Panc1 (cell line): ENCODE data around the gene TUBA1B. TPM values are rescaled to one million over a fixed set of nuclear protein-coding genes. Genes with fewer than 3 reads are reported as not detected.

Source experiments
- ATAC-seq: fragments of 200-7000 bp; cut with Tn5 transposase; 2 replicates; pipeline ENCODE4 v1.9.1; 2020; ENCODE audit warnings: mild to moderate bottlenecking, moderate library complexity
- BruUV-seq: library from RNA; stranded (reverse); fragments of 400-500 nt; replicated peaks from 2 replicates; lab custom pipeline; 2021; lab: Mats Ljungman, UMichigan
- CTCF ChIA-PET: fragments of 300-600 bp; sonication (Branson Sonifier 250); formaldehyde crosslinking; loops from one replicate; lab custom pipeline; 2022; ENCODE audit warnings: antibody characterized with exemption; lab: Charles Lee
- POLR2A ChIA-PET: fragments of 300-600 bp; sonication (Branson Sonifier 250); formaldehyde crosslinking; loops from one replicate; lab custom pipeline; 2022; ENCODE audit warnings: antibody characterized with exemption; lab: Charles Lee
- DNase-seq: peaks from one replicate; pipeline ENCODE4 v3.0.0-alpha.2; 2010; ENCODE audit warnings: low read depth, low spot score
- H3K27ac ChIP-seq: 2 replicates; pipeline ENCODE4 v1.5.1; 2011; ENCODE audit warnings: mild to moderate bottlenecking, low read length, inconsistent platforms
- H3K27me3 ChIP-seq: fragments of 200-500 bp; sonication (Bioruptor generic); 2 replicates; pipeline ENCODE4 v1.6.0; 2014; ENCODE audit warnings: low read length, inconsistent platforms; ENCODE audit not compliant: control insufficient read depth, insufficient read depth
- H3K36me3 ChIP-seq: fragments of 200-500 bp; sonication (Bioruptor generic); 2 replicates; pipeline ENCODE4 v1.5.1; 2014; ENCODE audit warnings: inconsistent platforms, mild to moderate bottlenecking, low read length, moderate library complexity; ENCODE audit not compliant: control insufficient read depth, insufficient read depth
- H3K4me1 ChIP-seq: 2 replicates; pipeline ENCODE4 v1.5.1; 2011; ENCODE audit warnings: inconsistent platforms, mild to moderate bottlenecking, low read length, moderate library complexity; ENCODE audit not compliant: control insufficient read depth, insufficient read depth
- H3K4me3 ChIP-seq, 2 experiments: 2 replicates each; pipeline ENCODE4 v1.5.1; 2011 to 2012; ENCODE audit warnings: low read depth in 2 of 2, low read length in 2 of 2, mild to moderate bottlenecking in 2 of 2, inconsistent platforms in 1 of 2, moderate library complexity in 1 of 2
- H3K9me3 ChIP-seq: fragments of 200-500 bp; sonication (Bioruptor generic); 2 replicates; pipeline ENCODE4 v1.5.1; 2014; ENCODE audit warnings: low read depth, mild to moderate bottlenecking, inconsistent platforms, low read length, moderate library complexity; ENCODE audit not compliant: control insufficient read depth, insufficient read depth
- POLR2AphosphoS5 ChIP-seq: IDR thresholded peaks from 2 replicates; pipeline ENCODE4 v1.6.1; 2012; ENCODE audit warnings: mild to moderate bottlenecking, low read depth, low read length, moderate library complexity
- SIN3A ChIP-seq: IDR thresholded peaks from 2 replicates; pipeline ENCODE4 v1.6.1; 2012; ENCODE audit warnings: low read depth, mild to moderate bottlenecking, low read length, moderate library complexity, borderline replicate concordance; ENCODE audit not compliant: insufficient read depth
- TCF7L2 ChIP-seq: IDR thresholded peaks from 2 replicates; pipeline ENCODE4 v1.6.1; 2011; ENCODE audit warnings: mild to moderate bottlenecking, low read depth, low read length, inconsistent platforms
- in situ Hi-C: cut with HindIII; loops from 2 replicates; pipeline ENCODE4 v1.10.0; 2016; ENCODE audit warnings: low sequenced_read_pairs, low pct_unique_long_range_greater_than_20kb
- intact Hi-C: fragments of 100-400 bp; cut with micrococcal nuclease; formaldehyde crosslinking; loops from one replicate; pipeline ENCODE4 v1.10.0; 2022; ENCODE audit not compliant: unreplicated experiment
- total RNA-seq: library from RNA; stranded (reverse); gene quantifications from one replicate; pipeline ENCODE4 v1.2.1, GENCODE V29; 2021; ENCODE audit not compliant: unreplicated experiment
- TF ChIP-seq, protein P1 (sequence below), 2 experiments: IDR thresholded peaks; 2 replicates each; pipeline ENCODE4 v1.6.1; 2011 to 2012; ENCODE audit warnings: low read depth in 2 of 2, control low read depth in 1 of 2, low read length in 1 of 2, mild to moderate bottlenecking in 1 of 2, moderate library complexity in 1 of 2; ENCODE audit not compliant: insufficient read depth in 1 of 2
- TF ChIP-seq, protein P2 (sequence below): fragments of 450-650 bp; IDR thresholded peaks from 2 replicates; pipeline ENCODE4 v1.5.1; 2017; ENCODE audit warnings: mild to moderate bottlenecking

The TUBA1B gene
- total RNA-seq, 1 experiment from 2014 or later = 1,275 TPM

DNA sequence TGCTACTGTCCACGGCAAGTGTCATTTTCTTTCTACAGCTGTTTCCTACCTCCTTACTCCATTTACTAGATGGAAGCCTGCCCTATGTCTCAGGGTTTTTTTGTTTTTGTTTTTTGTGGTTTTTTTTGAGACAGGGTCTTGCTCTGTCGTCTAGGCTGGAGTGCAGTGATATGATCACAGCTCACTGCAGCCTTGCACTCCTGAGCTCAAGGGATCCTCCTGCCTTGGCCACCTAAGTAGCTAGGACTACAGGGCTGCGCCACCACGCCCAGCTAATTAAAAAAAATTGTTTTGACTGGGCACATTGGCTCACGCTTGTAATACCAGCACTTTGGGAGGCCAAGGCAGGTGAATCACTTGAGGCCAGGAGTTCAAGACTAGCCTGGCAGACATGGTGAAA is 43.0 kb upstream of the TUBA1B start:
- intact Hi-C loops = no loop called here
- TF ChIP-seq POLR2AphosphoS5 = no peak
- TF ChIP-seq, protein P1, sequence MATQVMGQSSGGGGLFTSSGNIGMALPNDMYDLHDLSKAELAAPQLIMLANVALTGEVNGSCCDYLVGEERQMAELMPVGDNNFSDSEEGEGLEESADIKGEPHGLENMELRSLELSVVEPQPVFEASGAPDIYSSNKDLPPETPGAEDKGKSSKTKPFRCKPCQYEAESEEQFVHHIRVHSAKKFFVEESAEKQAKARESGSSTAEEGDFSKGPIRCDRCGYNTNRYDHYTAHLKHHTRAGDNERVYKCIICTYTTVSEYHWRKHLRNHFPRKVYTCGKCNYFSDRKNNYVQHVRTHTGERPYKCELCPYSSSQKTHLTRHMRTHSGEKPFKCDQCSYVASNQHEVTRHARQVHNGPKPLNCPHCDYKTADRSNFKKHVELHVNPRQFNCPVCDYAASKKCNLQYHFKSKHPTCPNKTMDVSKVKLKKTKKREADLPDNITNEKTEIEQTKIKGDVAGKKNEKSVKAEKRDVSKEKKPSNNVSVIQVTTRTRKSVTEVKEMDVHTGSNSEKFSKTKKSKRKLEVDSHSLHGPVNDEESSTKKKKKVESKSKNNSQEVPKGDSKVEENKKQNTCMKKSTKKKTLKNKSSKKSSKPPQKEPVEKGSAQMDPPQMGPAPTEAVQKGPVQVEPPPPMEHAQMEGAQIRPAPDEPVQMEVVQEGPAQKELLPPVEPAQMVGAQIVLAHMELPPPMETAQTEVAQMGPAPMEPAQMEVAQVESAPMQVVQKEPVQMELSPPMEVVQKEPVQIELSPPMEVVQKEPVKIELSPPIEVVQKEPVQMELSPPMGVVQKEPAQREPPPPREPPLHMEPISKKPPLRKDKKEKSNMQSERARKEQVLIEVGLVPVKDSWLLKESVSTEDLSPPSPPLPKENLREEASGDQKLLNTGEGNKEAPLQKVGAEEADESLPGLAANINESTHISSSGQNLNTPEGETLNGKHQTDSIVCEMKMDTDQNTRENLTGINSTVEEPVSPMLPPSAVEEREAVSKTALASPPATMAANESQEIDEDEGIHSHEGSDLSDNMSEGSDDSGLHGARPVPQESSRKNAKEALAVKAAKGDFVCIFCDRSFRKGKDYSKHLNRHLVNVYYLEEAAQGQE (IDR thresholded peaks at IDR 0.05; ENCODE audit: insufficient read depth in 1 of 2, low read depth in 2 of 2, low read length in 1 of 2) = no peak
- TF ChIP-seq TCF7L2 = no peak
- TF ChIP-seq, protein P2, sequence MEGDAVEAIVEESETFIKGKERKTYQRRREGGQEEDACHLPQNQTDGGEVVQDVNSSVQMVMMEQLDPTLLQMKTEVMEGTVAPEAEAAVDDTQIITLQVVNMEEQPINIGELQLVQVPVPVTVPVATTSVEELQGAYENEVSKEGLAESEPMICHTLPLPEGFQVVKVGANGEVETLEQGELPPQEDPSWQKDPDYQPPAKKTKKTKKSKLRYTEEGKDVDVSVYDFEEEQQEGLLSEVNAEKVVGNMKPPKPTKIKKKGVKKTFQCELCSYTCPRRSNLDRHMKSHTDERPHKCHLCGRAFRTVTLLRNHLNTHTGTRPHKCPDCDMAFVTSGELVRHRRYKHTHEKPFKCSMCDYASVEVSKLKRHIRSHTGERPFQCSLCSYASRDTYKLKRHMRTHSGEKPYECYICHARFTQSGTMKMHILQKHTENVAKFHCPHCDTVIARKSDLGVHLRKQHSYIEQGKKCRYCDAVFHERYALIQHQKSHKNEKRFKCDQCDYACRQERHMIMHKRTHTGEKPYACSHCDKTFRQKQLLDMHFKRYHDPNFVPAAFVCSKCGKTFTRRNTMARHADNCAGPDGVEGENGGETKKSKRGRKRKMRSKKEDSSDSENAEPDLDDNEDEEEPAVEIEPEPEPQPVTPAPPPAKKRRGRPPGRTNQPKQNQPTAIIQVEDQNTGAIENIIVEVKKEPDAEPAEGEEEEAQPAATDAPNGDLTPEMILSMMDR = no peak
- TF ChIP-seq SIN3A = no peak
- ATAC-seq (no peak), DNase-seq (no peak)
- in situ Hi-C loops = no loop called here
- no TSS peak for BruUV-seq
- no peaks in the 10 kb centered on the region for H3K4me1 ChIP-seq
- no peak overlapping the region for H3K27ac ChIP-seq
- H3K9me3 ChIP-seq = no peaks in the 10 kb centered on the region
- H3K4me3 ChIP-seq = no peak overlapping the region
- no peaks in the 10 kb centered on the region for H3K36me3 ChIP-seq
- ChIA-PET CTCF (no interaction called here), POLR2A (no interaction called here)
- H3K27me3 ChIP-seq = no peaks in the 10 kb centered on the region

- intact Hi-C loops = no loop called here
- Histone ChIP-seq H3K27ac (no peak overlapping the region), H3K36me3 (no peaks in the 10 kb centered on the region), H3K27me3 (no peaks in the 10 kb centered on the region), H3K9me3 (no peaks in the 10 kb centered on the region), H3K4me3 (no peak overlapping the region), H3K4me1 (no peaks in the 10 kb centered on the region)
- CTCF ChIA-PET = no interaction called here
- TF ChIP-seq TCF7L2 (no peak), POLR2AphosphoS5 (no peak), SIN3A (no peak)
- TF ChIP-seq, protein P2 = no peak
- TF ChIP-seq, protein P1 (IDR thresholded peaks at IDR 0.05; ENCODE audit: insufficient read depth in 1 of 2, low read depth in 2 of 2, low read length in 1 of 2) = no peak
- ATAC-seq (no peak), DNase-seq (no peak)
- no TSS peak for BruUV-seq
- in situ Hi-C loops = no loop called here
- POLR2A ChIA-PET = interaction anchor here (0.6 kb wide), 1 partner anchor 31 kb away, joined by 3 read pairs; no protein-coding TSS in a partner anchor
Observed at GRCh38 chr12:49170924-49171323, 39.7 kb upstream of the TUBA1B start.
